ENCODE data around the gene WNT7B.

GRCh38 chr22:45961679-45962433 is 15.1 kb downstream of the WNT7B start:
- TF ChIP-seq, protein P1, sequence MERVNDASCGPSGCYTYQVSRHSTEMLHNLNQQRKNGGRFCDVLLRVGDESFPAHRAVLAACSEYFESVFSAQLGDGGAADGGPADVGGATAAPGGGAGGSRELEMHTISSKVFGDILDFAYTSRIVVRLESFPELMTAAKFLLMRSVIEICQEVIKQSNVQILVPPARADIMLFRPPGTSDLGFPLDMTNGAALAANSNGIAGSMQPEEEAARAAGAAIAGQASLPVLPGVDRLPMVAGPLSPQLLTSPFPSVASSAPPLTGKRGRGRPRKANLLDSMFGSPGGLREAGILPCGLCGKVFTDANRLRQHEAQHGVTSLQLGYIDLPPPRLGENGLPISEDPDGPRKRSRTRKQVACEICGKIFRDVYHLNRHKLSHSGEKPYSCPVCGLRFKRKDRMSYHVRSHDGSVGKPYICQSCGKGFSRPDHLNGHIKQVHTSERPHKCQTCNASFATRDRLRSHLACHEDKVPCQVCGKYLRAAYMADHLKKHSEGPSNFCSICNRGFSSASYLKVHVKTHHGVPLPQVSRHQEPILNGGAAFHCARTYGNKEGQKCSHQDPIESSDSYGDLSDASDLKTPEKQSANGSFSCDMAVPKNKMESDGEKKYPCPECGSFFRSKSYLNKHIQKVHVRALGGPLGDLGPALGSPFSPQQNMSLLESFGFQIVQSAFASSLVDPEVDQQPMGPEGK (CRISPR knock-in tag; IDR thresholded peaks at IDR 0.05; ENCODE audit: borderline replicate concordance): no peak
- no peak for TF ChIP-seq ZFP30 (CRISPR knock-in tag; IDR thresholded peaks at IDR 0.05)
- TF ChIP-seq CREB5 (CRISPR knock-in tag; IDR thresholded peaks at IDR 0.05; ENCODE audit: low read depth): no peak
